ENCODE measurements around the gene CACNG4. TPM values are rescaled to one million over a fixed set of nuclear protein-coding genes. Genes with fewer than 3 reads are reported as not detected.
A peak's percentile ranks its signal among the peaks of the same experiment; 100 is the strongest.

The CACNG4 gene
- total RNA-seq, 2 experiments from 2014 or later, result not detected

- Mint-ChIP-seq H3K4me1 (peaks cover 3% of the 10 kb centered on the region), H3K9me3 (no peaks in the 10 kb centered on the region), H3K4me3 (no peak overlapping the region), H3K27ac (no peak overlapping the region), H3K36me3 (ENCODE audit: low read depth) (no peaks in the 10 kb centered on the region), H3K27me3 (peaks cover 32% of the 10 kb centered on the region)
- POLR2A ChIA-PET, result no interaction called here
- CTCF ChIA-PET, result no interaction called here
- no peak for DNase-seq
Observed at GRCh38 chr17:66959641-66960375, 4.7 kb upstream of the CACNG4 start.

GRCh38 chr17:66960613-66961012 lies 3.9 kb upstream of the CACNG4 start:
- H3K36me3 Mint-ChIP-seq (ENCODE audit: low read depth), result no peaks in the 10 kb centered on the region
- H3K9me3 Mint-ChIP-seq, result no peaks in the 10 kb centered on the region
- peaks cover 37% of the 10 kb centered on the region for H3K27me3 Mint-ChIP-seq
- H3K4me1 Mint-ChIP-seq, result peaks cover 4% of the 10 kb centered on the region
- DNase-seq, result no peak
- POLR2A ChIA-PET, result no interaction called here
- CTCF ChIA-PET, result no interaction called here
- no peak overlapping the region for H3K27ac Mint-ChIP-seq
- no peak overlapping the region for H3K4me3 Mint-ChIP-seq

- no peak for DNase-seq
- CTCF ChIA-PET, result no interaction called here
- Mint-ChIP-seq H3K36me3 (ENCODE audit: low read depth) (no peaks in the 10 kb centered on the region), H3K4me1 (peaks cover 9% of the 10 kb centered on the region), H3K27me3 (peaks cover 63% of the 10 kb centered on the region), H3K27ac (no peak overlapping the region), H3K4me3 (no peak overlapping the region), H3K9me3 (no peaks in the 10 kb centered on the region)
- POLR2A ChIA-PET, result no interaction called here
Observed at GRCh38 chr17:66963521-66963908, 992 bp upstream of the CACNG4 start.

GRCh38 chr17:66964930-66965800 lies 658 bp downstream of the CACNG4 start:
- Mint-ChIP-seq H3K27me3 (peaks cover 71% of the 10 kb centered on the region), H3K9me3 (no peaks in the 10 kb centered on the region), H3K4me1 (peaks cover 9% of the 10 kb centered on the region), H3K27ac (no peak overlapping the region), H3K4me3 (peak overlapping the region; percentile 30), H3K36me3 (ENCODE audit: low read depth) (no peaks in the 10 kb centered on the region)
- POLR2A ChIA-PET, result no interaction called here
- CTCF ChIA-PET, result no interaction called here
- no peak for DNase-seq

- ChIA-PET POLR2A (no interaction called here), CTCF (no interaction called here)
- Mint-ChIP-seq H3K36me3 (ENCODE audit: low read depth) (no peaks in the 10 kb centered on the region), H3K27me3 (peaks cover 73% of the 10 kb centered on the region), H3K9me3 (no peaks in the 10 kb centered on the region), H3K27ac (no peak overlapping the region), H3K4me3 (peak overlapping the region; percentile 30), H3K4me1 (peaks cover 9% of the 10 kb centered on the region)
- no peak for DNase-seq
Observed at GRCh38 chr17:66965801-66966262, 1.3 kb downstream of the CACNG4 start.

DNA sequence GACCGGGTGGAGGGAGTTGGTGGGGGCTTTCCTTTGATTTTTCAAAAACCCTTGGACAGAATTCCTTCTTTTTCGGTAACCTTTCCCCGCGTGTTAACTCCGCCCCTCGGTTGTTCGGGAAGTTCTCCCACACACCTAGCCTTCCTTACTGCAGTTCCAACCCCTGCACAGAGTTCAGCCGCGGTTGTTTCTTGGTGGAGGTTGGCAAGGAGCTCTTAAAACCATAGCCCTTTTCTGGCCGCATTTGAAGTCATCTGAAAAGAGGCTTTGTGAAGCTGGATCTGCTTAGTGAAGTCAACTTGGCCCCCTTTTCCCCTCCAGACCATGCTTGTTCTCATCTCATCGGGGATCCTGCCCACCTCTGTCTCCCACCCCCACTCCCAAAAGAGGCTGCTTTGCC lies 1.8 kb downstream of the CACNG4 start:
- Mint-ChIP-seq H3K4me1 (peaks cover 9% of the 10 kb centered on the region), H3K4me3 (peak overlapping the region; percentile 30), H3K27ac (no peak overlapping the region), H3K36me3 (ENCODE audit: low read depth) (no peaks in the 10 kb centered on the region), H3K9me3 (no peaks in the 10 kb centered on the region), H3K27me3 (peaks cover 71% of the 10 kb centered on the region)
- POLR2A ChIA-PET, result no interaction called here
- CTCF ChIA-PET, result no interaction called here
- no peak for DNase-seq

- Mint-ChIP-seq H3K27ac (no peak overlapping the region), H3K27me3 (peaks cover 74% of the 10 kb centered on the region), H3K9me3 (no peaks in the 10 kb centered on the region), H3K4me1 (peaks cover 9% of the 10 kb centered on the region), H3K36me3 (ENCODE audit: low read depth) (no peaks in the 10 kb centered on the region), H3K4me3 (no peak overlapping the region)
- no peak for DNase-seq
- ChIA-PET POLR2A (no interaction called here), CTCF (no interaction called here)
Observed at GRCh38 chr17:66966704-66967418, 2.4 kb downstream of the CACNG4 start.

- no peaks in the 10 kb centered on the region for H3K9me3 Mint-ChIP-seq
- H3K4me1 Mint-ChIP-seq, result peaks cover 9% of the 10 kb centered on the region
- peaks cover 64% of the 10 kb centered on the region for H3K27me3 Mint-ChIP-seq
- no peak overlapping the region for H3K4me3 Mint-ChIP-seq
- no peak overlapping the region for H3K27ac Mint-ChIP-seq
- ChIA-PET CTCF (no interaction called here), POLR2A (no interaction called here)
- no peaks in the 10 kb centered on the region for H3K36me3 Mint-ChIP-seq (ENCODE audit: low read depth)
- no peak for DNase-seq
Observed at GRCh38 chr17:66967837-66968543, 3.5 kb downstream of the CACNG4 start.

DNA sequence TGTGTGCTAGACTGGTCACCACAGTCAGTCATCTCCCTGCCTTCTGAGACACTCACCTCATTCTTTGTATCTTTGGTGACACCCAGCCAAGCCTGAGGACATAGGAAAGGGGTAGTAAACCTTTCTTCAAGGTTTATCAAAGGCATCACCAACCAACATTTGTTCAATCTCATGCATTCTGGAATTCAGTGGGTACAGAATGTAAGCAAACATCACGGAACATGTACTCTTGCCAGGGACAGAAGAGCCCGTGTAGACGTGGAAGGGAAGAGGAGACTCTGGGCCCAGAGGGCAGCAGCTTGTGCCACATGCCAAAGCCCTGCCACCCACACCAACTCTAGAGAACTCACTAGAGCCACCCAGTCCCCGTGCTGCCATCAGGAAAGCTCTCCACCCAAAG lies 4.4 kb downstream of the CACNG4 start:
- CTCF ChIA-PET, result no interaction called here
- H3K36me3 Mint-ChIP-seq (ENCODE audit: low read depth), result no peaks in the 10 kb centered on the region
- no peak overlapping the region for H3K27ac Mint-ChIP-seq
- H3K4me3 Mint-ChIP-seq, result no peak overlapping the region
- H3K4me1 Mint-ChIP-seq, result peaks cover 8% of the 10 kb centered on the region
- H3K27me3 Mint-ChIP-seq, result peaks cover 58% of the 10 kb centered on the region
- no peak for DNase-seq
- no peaks in the 10 kb centered on the region for H3K9me3 Mint-ChIP-seq
- POLR2A ChIA-PET, result no interaction called here

GRCh38 chr17:66970140-66970539 lies 5.6 kb downstream of the CACNG4 start:
- Mint-ChIP-seq H3K27ac (no peak overlapping the region), H3K27me3 (peaks cover 55% of the 10 kb centered on the region), H3K36me3 (ENCODE audit: low read depth) (no peaks in the 10 kb centered on the region), H3K9me3 (no peaks in the 10 kb centered on the region), H3K4me3 (no peak overlapping the region), H3K4me1 (peaks cover 6% of the 10 kb centered on the region)
- POLR2A ChIA-PET, result no interaction called here
- CTCF ChIA-PET, result no interaction called here
- no peak for DNase-seq

- DNase-seq, result no peak
- H3K27ac Mint-ChIP-seq, result no peak overlapping the region
- ChIA-PET POLR2A (no interaction called here), CTCF (no interaction called here)
- peaks cover 5% of the 10 kb centered on the region for H3K4me1 Mint-ChIP-seq
- H3K4me3 Mint-ChIP-seq, result no peak overlapping the region
- H3K27me3 Mint-ChIP-seq, result peaks cover 51% of the 10 kb centered on the region
- H3K36me3 Mint-ChIP-seq (ENCODE audit: low read depth), result no peaks in the 10 kb centered on the region
- no peaks in the 10 kb centered on the region for H3K9me3 Mint-ChIP-seq
Observed at GRCh38 chr17:66970797-66971196, 6.3 kb downstream of the CACNG4 start.

DNA sequence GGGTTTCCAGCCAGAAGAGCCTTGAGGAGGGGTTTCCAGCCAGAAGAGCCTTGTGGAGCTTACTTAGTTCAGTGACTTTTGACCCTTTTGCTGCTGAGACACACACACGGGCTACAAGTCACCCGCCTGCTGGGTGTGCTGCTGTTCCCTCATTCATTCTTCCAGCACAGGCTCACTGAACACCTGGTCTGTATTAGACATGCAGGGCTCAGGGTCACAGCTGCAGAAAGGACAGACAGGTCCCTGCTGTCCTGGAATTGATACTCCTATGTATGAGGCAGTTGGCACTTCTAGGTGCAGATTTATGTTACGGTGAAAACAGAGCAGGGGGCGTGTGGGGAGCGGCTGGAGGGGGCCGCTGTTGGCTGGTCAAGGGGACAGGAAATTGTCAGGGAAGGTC lies 6.8 kb downstream of the CACNG4 start:
- Mint-ChIP-seq H3K4me3 (no peak overlapping the region), H3K36me3 (ENCODE audit: low read depth) (no peaks in the 10 kb centered on the region), H3K27me3 (peaks cover 48% of the 10 kb centered on the region)

More for the DNA sequence above, 6.8 kb downstream of the CACNG4 start:
- DNase-seq, result no peak
- no peak overlapping the region for H3K27ac Mint-ChIP-seq
- peaks cover 4% of the 10 kb centered on the region for H3K4me1 Mint-ChIP-seq
- no peaks in the 10 kb centered on the region for H3K9me3 Mint-ChIP-seq
- ChIA-PET POLR2A (no interaction called here), CTCF (no interaction called here)

Measured in activated CD4-positive, alpha-beta memory T cell treated with anti-CD3 and anti-CD28 coated beads, Interleukin-2, amount 10 ng/mL, durations not matched to agents 7 days and 5 days (primary cell).